Hepatocyte (in vitro differentiated cells): Measurements from ENCODE around the gene OR6B3. TPM values are rescaled to one million over a fixed set of nuclear protein-coding genes. Genes with fewer than 3 reads are reported as not detected.

Experiments used
- DNase-seq: peaks from one replicate; pipeline ENCODE4 v3.0.0-alpha.2; 2016; ENCODE audit warnings: low spot score
- H2AFZ ChIP-seq: fragments of 200-600 bp; sonication (generic); 2 replicates; pipeline ENCODE4 v1.6.0; 2016; ENCODE audit warnings: antibody characterized with exemption, mild to moderate bottlenecking
- H3K27ac ChIP-seq: fragments of 200-600 bp; sonication (generic); 2 replicates; pipeline ENCODE4 v1.5.1; 2016; ENCODE audit warnings: mild to moderate bottlenecking
- H3K27me3 ChIP-seq: fragments of 200-600 bp; sonication (generic); 2 replicates; pipeline ENCODE4 v1.6.1; 2016
- H3K36me3 ChIP-seq: fragments of 200-600 bp; sonication (generic); replicated peaks from 2 replicates; pipeline ENCODE4 v1.5.1; 2016; ENCODE audit warnings: low read depth; ENCODE audit not compliant: insufficient read depth
- H3K4me1 ChIP-seq: fragments of 200-600 bp; sonication (generic); 2 replicates; pipeline ENCODE4 v1.5.1; 2016; ENCODE audit warnings: mild to moderate bottlenecking, moderate library complexity; ENCODE audit not compliant: insufficient read depth
- H3K4me2 ChIP-seq: fragments of 200-600 bp; sonication (generic); 2 replicates; pipeline ENCODE4 v1.6.0; 2016
- H3K4me3 ChIP-seq: fragments of 200-600 bp; sonication (generic); 2 replicates; pipeline ENCODE4 v1.5.1; 2016; ENCODE audit warnings: mild to moderate bottlenecking
- H3K79me2 ChIP-seq: fragments of 200-600 bp; sonication (generic); 2 replicates; pipeline ENCODE4 v1.6.0; 2017; ENCODE audit warnings: mild to moderate bottlenecking
- H3K9me2 ChIP-seq: fragments of 200-600 bp; sonication (generic); replicated peaks from 2 replicates; pipeline ENCODE4 v1.6.0; 2017; ENCODE audit warnings: mild to moderate bottlenecking; ENCODE audit not compliant: insufficient read depth
- H3K9me3 ChIP-seq: fragments of 200-600 bp; sonication (generic); 2 replicates; pipeline ENCODE4 v1.5.1; 2016; ENCODE audit warnings: low read depth, mild to moderate bottlenecking
- H4K20me1 ChIP-seq: fragments of 200-600 bp; sonication (generic); 2 replicates; pipeline ENCODE4 v1.6.0; 2016; ENCODE audit warnings: mild to moderate bottlenecking; ENCODE audit not compliant: insufficient read depth, poor library complexity, severe bottlenecking
- CTCF ChIP-seq: fragments of 200-600 bp; sonication (generic); IDR thresholded peaks from 2 replicates; pipeline ENCODE4 v1.5.1; 2016; ENCODE audit warnings: antibody characterized with exemption, mild to moderate bottlenecking; ENCODE audit not compliant: poor library complexity
- EZH2 ChIP-seq: fragments of 200-600 bp; sonication (generic); IDR thresholded peaks from 2 replicates; pipeline ENCODE4 v1.6.1; 2016; ENCODE audit warnings: antibody characterized with exemption, mild to moderate bottlenecking, borderline replicate concordance
- EZH2phosphoT487 ChIP-seq: fragments of 200-600 bp; sonication (generic); IDR thresholded peaks from one replicate; pipeline ENCODE4 v1.6.1; 2018; ENCODE audit warnings: antibody characterized with exemption, mild to moderate bottlenecking, low read depth, moderate library complexity; ENCODE audit not compliant: unreplicated experiment, severe bottlenecking
- WGBS: methylation state at CpG from one replicate; pipeline ENCODE4 v1.1.6; 2016; ENCODE audit warnings: low lambda C conversion rate; ENCODE audit errors: missing lambda C conversion rate; 5-methylcytosine and 5-hydroxymethylcytosine counted together
- polyA plus RNA-seq: library from polyadenylated mRNA; unstranded; fragments of >200 nt; fragmentation: Nextera tagmentation; extraction: Ambion mirVana; gene quantifications from 2 replicates; pipeline ENCODE4 v1.2.1, GENCODE V29; 2016
- total RNA-seq: library from RNA; depleted of rRNA; stranded (reverse); fragments of >200 nt; gene quantifications from 2 replicates; pipeline ENCODE4 v1.2.3, GENCODE V29; 2014

The OR6B3 gene
- total and polyA plus RNA-seq, 2 experiments from 2014 or later, result not detected

GRCh38 chr2:240043279-240043989 is 9.9 kb downstream of the OR6B3 start:
- TF ChIP-seq EZH2, result no peak
- no peak for TF ChIP-seq EZH2phosphoT487
- TF ChIP-seq CTCF, result no peak

DNA sequence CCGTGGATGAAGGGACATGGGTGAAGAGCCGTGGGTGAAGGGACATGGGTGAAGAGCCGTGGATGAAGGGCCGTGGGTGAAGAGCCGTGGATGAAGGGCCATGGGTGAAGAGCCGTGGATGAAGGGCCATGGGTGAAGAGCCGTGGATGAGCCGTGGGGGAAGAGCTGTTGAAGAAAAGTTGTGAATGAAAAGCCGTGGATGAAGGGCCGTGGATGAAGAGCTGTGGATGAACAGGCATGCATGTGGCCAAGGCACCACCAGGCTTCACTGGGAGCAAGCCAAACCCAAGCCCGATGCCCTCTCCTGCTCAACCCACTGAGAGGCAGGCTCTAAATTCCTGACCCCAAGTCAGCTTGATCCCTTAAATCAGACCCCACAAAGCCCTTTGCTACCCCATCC is 10.6 kb downstream of the OR6B3 start:
- H3K27me3 ChIP-seq, result peaks cover 34% of the 10 kb centered on the region

More at GRCh38 chr2:240043279-240043989, 9.9 kb downstream of the OR6B3 start:
- Histone ChIP-seq H3K27me3 (peaks cover 38% of the 10 kb centered on the region), H3K4me3 (no peak overlapping the region), H3K4me1 (no peaks in the 10 kb centered on the region), H2AFZ (no peak overlapping the region), H3K9me2 (no peaks in the 10 kb centered on the region), H3K4me2 (no peak overlapping the region), H3K36me3 (no peaks in the 10 kb centered on the region), H4K20me1 (no peaks in the 10 kb centered on the region), H3K9me3 (no peaks in the 10 kb centered on the region), H3K79me2 (no peaks in the 10 kb centered on the region), H3K27ac (no peak overlapping the region)
- 82% methylated on average over 21 of the region's 21 CpGs for WGBS
- DNase-seq, result no peak

DNA sequence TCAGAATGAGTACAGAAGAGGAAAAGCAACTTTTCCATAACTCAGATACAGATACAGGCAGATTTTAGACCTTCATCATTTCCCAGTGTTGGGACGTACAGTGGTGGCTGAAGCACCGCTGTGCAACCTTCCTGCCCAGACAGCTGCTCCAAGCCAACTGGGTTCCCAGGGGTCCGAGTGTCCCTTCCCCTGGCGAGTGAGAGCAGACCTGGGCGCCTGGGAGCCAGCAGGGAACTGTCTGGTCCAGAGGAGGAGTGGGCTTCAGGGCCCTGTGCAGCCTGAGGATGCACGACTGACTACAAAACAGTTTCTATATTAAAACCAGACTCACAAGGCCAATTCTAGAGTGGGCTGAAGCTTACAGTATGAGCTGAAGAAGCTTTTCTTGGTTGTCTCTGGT is 12.0 kb downstream of the OR6B3 start:
- 78% methylated on average over 6 of the region's 6 CpGs for WGBS
- no peaks in the 10 kb centered on the region for H3K9me2 ChIP-seq

More for the DNA sequence above, 10.6 kb downstream of the OR6B3 start:
- H3K36me3 ChIP-seq, result no peaks in the 10 kb centered on the region
- TF ChIP-seq CTCF (no peak), EZH2 (no peak), EZH2phosphoT487 (no peak)
- H3K4me1 ChIP-seq, result no peaks in the 10 kb centered on the region
- H3K79me2 ChIP-seq, result no peaks in the 10 kb centered on the region
- H3K4me3 ChIP-seq, result no peak overlapping the region
- no peaks in the 10 kb centered on the region for H3K9me3 ChIP-seq
- no peak overlapping the region for H2AFZ ChIP-seq
- no peak overlapping the region for H3K27ac ChIP-seq
- WGBS, result 93% methylated on average over 11 of the region's 11 CpGs
- no peaks in the 10 kb centered on the region for H4K20me1 ChIP-seq
- no peak overlapping the region for H3K4me2 ChIP-seq
- no peaks in the 10 kb centered on the region for H3K9me2 ChIP-seq
- no peak for DNase-seq

More for the DNA sequence above, 12.0 kb downstream of the OR6B3 start:
- no peaks in the 10 kb centered on the region for H3K79me2 ChIP-seq
- H3K36me3 ChIP-seq, result no peaks in the 10 kb centered on the region
- no peak for DNase-seq
- TF ChIP-seq EZH2phosphoT487 (no peak), EZH2 (no peak), CTCF (no peak)
- H4K20me1 ChIP-seq, result no peaks in the 10 kb centered on the region
- no peak overlapping the region for H3K4me2 ChIP-seq
- H3K27ac ChIP-seq, result no peak overlapping the region
- no peak overlapping the region for H3K4me3 ChIP-seq
- no peak overlapping the region for H2AFZ ChIP-seq
- peaks cover 41% of the 10 kb centered on the region for H3K27me3 ChIP-seq
- H3K4me1 ChIP-seq, result no peaks in the 10 kb centered on the region
- H3K9me3 ChIP-seq, result no peaks in the 10 kb centered on the region
